SK-N-SH (cell line): Measurements from ENCODE around the gene HLA-DQA1. TPM values are rescaled to one million over a fixed set of nuclear protein-coding genes. Genes with fewer than 3 reads are reported as not detected.

Source experiments
- CTCF ChIA-PET: fragments of 300-600, 350-600 bp; formaldehyde crosslinking; extraction: SDS; loops from one replicate; lab custom pipeline; 2021; lab: Yijun Ruan, JAX
- POLR2A ChIA-PET: fragments of 350-600 bp; sonication (Branson Sonifier 250); formaldehyde crosslinking; extraction: SDS; loops from one replicate; lab custom pipeline; 2020; ENCODE audit warnings: antibody characterized with exemption, inconsistent platforms; lab: Yijun Ruan, JAX
- DNase-seq: peaks from one replicate; pipeline ENCODE4 v3.0.0; 2012
- H2AFZ ChIP-seq: fragments of 200-600 bp; sonication (generic); 2 replicates; pipeline ENCODE4 v1.8.1; 2016; ENCODE audit warnings: antibody characterized with exemption, mild to moderate bottlenecking, low read depth
- H3F3A ChIP-seq: fragments of 200-600 bp; sonication (generic); replicated peaks from 2 replicates; pipeline ENCODE3; 2016; ENCODE audit warnings: antibody characterized with exemption, mild to moderate bottlenecking; ENCODE audit not compliant: insufficient read depth
- H3K27ac ChIP-seq, 2 experiments: fragments of 200-500 bp in 1 of 2; fragments of 200-600 bp in 1 of 2; sonication (Bioruptor generic) in 1 of 2; sonication (generic), shearing (Covaris generic) in 1 of 2; 2 replicates each; pipeline versions ENCODE4 v1.5.1 to v1.6.1; 2014 to 2016; ENCODE audit warnings: low read depth in 2 of 2, inconsistent platforms in 1 of 2, low read length in 1 of 2, mild to moderate bottlenecking in 1 of 2, mixed read lengths in 1 of 2
- H3K27me3 ChIP-seq: fragments of 200-600 bp; sonication (generic), shearing (Covaris generic); 2 replicates; pipeline ENCODE4 v1.6.1; 2016; ENCODE audit warnings: mixed run types; ENCODE audit not compliant: insufficient read depth
- H3K36me3 ChIP-seq, 2 experiments: fragments of 200-500 bp in 1 of 2; fragments of 200-600 bp in 1 of 2; sonication (Bioruptor generic) in 1 of 2; sonication (generic) in 1 of 2; replicated peaks in 1 of 2; 2 replicates each; pipeline versions ENCODE3 to v1.5.1; 2014 to 2016; ENCODE audit warnings: low read length in 1 of 2, mild to moderate bottlenecking in 1 of 2; ENCODE audit not compliant: insufficient read depth in 2 of 2, control insufficient read depth in 1 of 2
- H3K4me1 ChIP-seq, 2 experiments: fragments of 200-500 bp in 1 of 2; fragments of 200-600 bp in 1 of 2; sonication (Bioruptor generic) in 1 of 2; sonication (generic), shearing (Covaris generic) in 1 of 2; 2 replicates each; pipeline versions ENCODE4 v1.5.1 to v1.6.1; 2014 to 2016; ENCODE audit warnings: low read depth in 1 of 2, low read length in 1 of 2, mixed run types in 1 of 2; ENCODE audit not compliant: insufficient read depth in 2 of 2, control insufficient read depth in 1 of 2
- H3K4me2 ChIP-seq: fragments of 200-600 bp; sonication (generic), shearing (Covaris generic); 2 replicates; pipeline ENCODE4 v1.6.1; 2017; ENCODE audit warnings: mixed run types
- H3K4me3 ChIP-seq, 2 experiments: fragments of 200-500 bp in 1 of 2; fragments of 200-600 bp in 1 of 2; sonication (Bioruptor generic) in 1 of 2; sonication (generic), shearing (Covaris generic) in 1 of 2; 2 replicates each; pipeline versions ENCODE4 v1.5.1 to v1.8.1; 2014 to 2016; ENCODE audit warnings: low read depth in 2 of 2, inconsistent platforms in 1 of 2, low read length in 1 of 2, mild to moderate bottlenecking in 1 of 2, mixed read lengths in 1 of 2, moderate library complexity in 1 of 2
- H3K79me2 ChIP-seq: fragments of 200-600 bp; sonication (generic); 2 replicates; pipeline ENCODE4 v1.8.1; 2017; ENCODE audit warnings: mild to moderate bottlenecking; ENCODE audit not compliant: insufficient read depth
- H3K9ac ChIP-seq: fragments of 200-600 bp; sonication (generic); 2 replicates; pipeline ENCODE4 v1.6.1; 2017; ENCODE audit warnings: mixed run types
- H3K9me2 ChIP-seq: fragments of 200-600 bp; sonication (generic); 2 replicates; pipeline ENCODE4 v1.6.1; 2017; ENCODE audit warnings: mixed run types
- H3K9me3 ChIP-seq: fragments of 200-600 bp; sonication (generic); 2 replicates; pipeline ENCODE4 v1.6.1; 2017; ENCODE audit warnings: mixed run types, mild to moderate bottlenecking, moderate library complexity
- H4K20me1 ChIP-seq: fragments of 200-600 bp; sonication (generic); 2 replicates; pipeline ENCODE4 v1.6.1; 2017; ENCODE audit warnings: mild to moderate bottlenecking, mixed run types; ENCODE audit not compliant: insufficient read depth
- CHD2 ChIP-seq: fragments of 150-350 bp; IDR thresholded peaks from 2 replicates; pipeline ENCODE4 v1.6.1; 2018; ENCODE audit warnings: low read length; ENCODE audit not compliant: partially characterized antibody
- CTCF ChIP-seq: fragments of 200-600 bp; sonication (generic); IDR thresholded peaks from 2 replicates; pipeline ENCODE4 v1.6.1; 2017; ENCODE audit warnings: antibody characterized with exemption, mild to moderate bottlenecking, moderate library complexity
- ELF1 ChIP-seq: IDR thresholded peaks from 2 replicates; pipeline ENCODE4 v1.4.0; 2012
- EZH2phosphoT487 ChIP-seq: fragments of 200-600 bp; sonication (generic); IDR thresholded peaks from 2 replicates; pipeline ENCODE4 v1.6.1; 2017; ENCODE audit warnings: low read depth, mixed run types, mild to moderate bottlenecking, antibody characterized with exemption, moderate library complexity, borderline replicate concordance
- FOSL2 ChIP-seq: IDR thresholded peaks from 2 replicates; pipeline ENCODE4 v1.4.0; 2012; ENCODE audit warnings: low read depth, mild to moderate bottlenecking, moderate library complexity, borderline replicate concordance
- FOXJ3 ChIP-seq: sonication (generic); formaldehyde crosslinking; IDR thresholded peaks from 2 replicates; pipeline ENCODE4 v1.5.1; 2020; ENCODE audit warnings: mild to moderate bottlenecking, missing genetic modification reagents
- FOXM1 ChIP-seq: IDR thresholded peaks from 2 replicates; pipeline ENCODE4 v1.4.0; 2012; ENCODE audit warnings: low read depth, mild to moderate bottlenecking
- GABPA ChIP-seq: IDR thresholded peaks from 2 replicates; pipeline ENCODE4 v1.4.0; 2012; ENCODE audit warnings: low read depth, mild to moderate bottlenecking
- GATA2 ChIP-seq: sonication (generic); formaldehyde crosslinking; IDR thresholded peaks from 2 replicates; pipeline ENCODE4 v1.5.0; 2020; ENCODE audit warnings: mild to moderate bottlenecking, missing genetic modification reagents
- IRF3 ChIP-seq: fragments of 150-350 bp; IDR thresholded peaks from 2 replicates; pipeline ENCODE4 v1.6.1; 2016; ENCODE audit warnings: mild to moderate bottlenecking, low read depth, low read length
- JUND ChIP-seq: IDR thresholded peaks from 2 replicates; pipeline ENCODE4 v1.4.0; 2012
- MXI1 ChIP-seq: IDR thresholded peaks from 2 replicates; pipeline ENCODE4 v1.6.1; 2012; ENCODE audit warnings: mild to moderate bottlenecking, low read depth, low read length, improper control_type of control experiment
- PBX3 ChIP-seq: IDR thresholded peaks from 2 replicates; pipeline ENCODE4; 2012
- RCOR1 ChIP-seq: fragments of 150-350 bp; IDR thresholded peaks from 2 replicates; pipeline ENCODE4 v1.6.1; 2017; ENCODE audit warnings: antibody characterized with exemption, low read length
- REST ChIP-seq: IDR thresholded peaks from 2 replicates; pipeline ENCODE4 v1.6.1; 2012; ENCODE audit warnings: mild to moderate bottlenecking, low read depth, low read length, moderate library complexity
- TCF12 ChIP-seq: IDR thresholded peaks from 2 replicates; pipeline ENCODE4 v1.4.0; 2012
- TEAD4 ChIP-seq: IDR thresholded peaks from 2 replicates; pipeline ENCODE4 v1.4.0; 2012; ENCODE audit warnings: mild to moderate bottlenecking, borderline replicate concordance; ENCODE audit not compliant: insufficient read depth
- WGBS: methylation state at CpG from one replicate; pipeline ENCODE4 v1.1.6; 2017; ENCODE audit warnings: low lambda C conversion rate; 5-methylcytosine and 5-hydroxymethylcytosine counted together
- polyA plus RNA-seq, 3 experiments: library from polyadenylated mRNA; depleted of rRNA; stranded (reverse); fragments of >200 nt; gene quantifications; 2 replicates each; pipeline ENCODE4 v1.2.3, GENCODE V29; 2012
- TF ChIP-seq, protein P1 (sequence below): fragments of 150-350 bp; IDR thresholded peaks from 2 replicates; pipeline ENCODE4 v1.6.1; 2017; ENCODE audit warnings: antibody characterized with exemption, low read length, low read depth, borderline replicate concordance
- TF ChIP-seq, protein P2 (sequence below): IDR thresholded peaks from 2 replicates; pipeline ENCODE4 v1.4.0; 2012; ENCODE audit warnings: low read depth

The HLA-DQA1 gene
- polyA plus RNA-seq, 1 of the 3 experiments (the other 2 are of a cell fraction) = not detected

DNA sequence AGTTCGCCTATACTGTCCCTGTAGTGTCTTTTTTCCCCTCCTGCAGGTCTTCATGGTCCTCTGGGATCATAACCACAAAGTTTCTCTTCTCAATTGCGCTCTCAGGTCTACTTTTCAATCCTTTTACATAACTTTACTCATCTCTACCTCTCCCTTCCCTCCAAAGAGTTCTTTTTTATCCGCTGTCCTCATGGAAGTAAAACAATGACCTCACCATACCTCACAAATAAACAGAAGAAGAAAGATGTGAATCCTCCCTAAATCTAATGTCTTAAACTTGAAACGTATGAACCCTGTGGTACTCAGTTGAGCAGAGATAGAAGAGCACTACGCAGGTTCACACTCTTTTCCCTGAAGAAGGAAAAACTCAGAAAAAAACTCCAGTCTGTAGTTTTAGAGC, 12.1 kb upstream of the HLA-DQA1 start (continued):
- no peak for TF ChIP-seq CTCF
- TF ChIP-seq CHD2 = no peak
- TF ChIP-seq, protein P1, sequence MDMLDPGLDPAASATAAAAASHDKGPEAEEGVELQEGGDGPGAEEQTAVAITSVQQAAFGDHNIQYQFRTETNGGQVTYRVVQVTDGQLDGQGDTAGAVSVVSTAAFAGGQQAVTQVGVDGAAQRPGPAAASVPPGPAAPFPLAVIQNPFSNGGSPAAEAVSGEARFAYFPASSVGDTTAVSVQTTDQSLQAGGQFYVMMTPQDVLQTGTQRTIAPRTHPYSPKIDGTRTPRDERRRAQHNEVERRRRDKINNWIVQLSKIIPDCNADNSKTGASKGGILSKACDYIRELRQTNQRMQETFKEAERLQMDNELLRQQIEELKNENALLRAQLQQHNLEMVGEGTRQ = no peak
- no peak for TF ChIP-seq JUND
- no peak for TF ChIP-seq IRF3
- TF ChIP-seq PBX3 = no peak
- no peak for TF ChIP-seq RCOR1
- TF ChIP-seq TCF12 = no peak
- no peak for TF ChIP-seq ELF1
- TF ChIP-seq GABPA = no peak

DNA sequence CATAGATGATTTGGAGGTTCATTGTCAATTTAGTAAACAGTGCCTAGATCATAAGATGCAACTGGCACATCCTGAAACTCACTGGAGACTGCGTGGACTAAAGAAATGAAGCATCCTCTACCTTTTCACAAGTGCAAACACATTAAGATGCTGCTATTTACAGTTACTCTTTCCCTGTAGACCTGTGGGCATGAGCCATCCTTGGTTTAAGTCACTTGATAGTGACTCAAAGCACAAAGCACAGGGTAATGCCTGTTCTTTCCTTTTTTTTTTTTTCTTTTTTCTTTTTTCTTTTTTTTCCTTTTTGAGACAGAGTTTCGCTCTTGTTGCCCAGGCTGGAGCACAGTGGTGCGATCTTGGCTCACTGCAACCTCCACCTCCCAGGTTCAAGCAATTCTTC, 10.0 kb upstream of the HLA-DQA1 start:
- Histone ChIP-seq H2AFZ (no peak overlapping the region), H3K27ac (no peak overlapping the region), H3K9me2 (no peaks in the 10 kb centered on the region), H3K4me3 (no peak overlapping the region), H3K36me3 (no peaks in the 10 kb centered on the region), H3K79me2 (no peaks in the 10 kb centered on the region), H3K4me2 (no peak overlapping the region), H3K9ac (no peak overlapping the region), H3K4me1 (no peaks in the 10 kb centered on the region), H3F3A (no peaks in the 10 kb centered on the region), H3K9me3 (no peaks in the 10 kb centered on the region), H4K20me1 (no peaks in the 10 kb centered on the region), H3K27me3 (no peaks in the 10 kb centered on the region)
- no peak for DNase-seq
- CTCF ChIA-PET = no interaction called here
- POLR2A ChIA-PET = no interaction called here
- WGBS = 7% methylated on average over 1 of the region's 3 CpGs
- TF ChIP-seq CHD2 (no peak), IRF3 (no peak), TEAD4 (no peak), PBX3 (no peak), JUND (no peak), MXI1 (no peak), RCOR1 (no peak), GATA2 (no peak), FOSL2 (no peak), FOXM1 (no peak), REST (no peak), FOXJ3 (CRISPR knock-in tag) (no peak), EZH2phosphoT487 (no peak)
- TF ChIP-seq, protein P2, sequence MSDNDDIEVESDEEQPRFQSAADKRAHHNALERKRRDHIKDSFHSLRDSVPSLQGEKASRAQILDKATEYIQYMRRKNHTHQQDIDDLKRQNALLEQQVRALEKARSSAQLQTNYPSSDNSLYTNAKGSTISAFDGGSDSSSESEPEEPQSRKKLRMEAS = no peak
